A673 (cell line): Measurements from ENCODE around the gene BNC1.

Source experiments
- EZH2 ChIP-seq: fragments of 200-600 bp; sonication (generic); IDR thresholded peaks from 2 replicates; pipeline ENCODE4 v1.6.1; 2017; ENCODE audit warnings: borderline replicate concordance, low read depth, mild to moderate bottlenecking, mixed read lengths, antibody characterized with exemption, low read length; ENCODE audit not compliant: poor library complexity, severe bottlenecking
- TF ChIP-seq, protein P1 (sequence below): fragments of 300-800, 200-600 bp; sonication (generic); conservative IDR thresholded peaks from 2 replicates; pipeline ENCODE4 v1.5.1; 2017; ENCODE audit warnings: low read depth, mild to moderate bottlenecking, antibody characterized with exemption, low read length, moderate library complexity, mixed read lengths

DNA sequence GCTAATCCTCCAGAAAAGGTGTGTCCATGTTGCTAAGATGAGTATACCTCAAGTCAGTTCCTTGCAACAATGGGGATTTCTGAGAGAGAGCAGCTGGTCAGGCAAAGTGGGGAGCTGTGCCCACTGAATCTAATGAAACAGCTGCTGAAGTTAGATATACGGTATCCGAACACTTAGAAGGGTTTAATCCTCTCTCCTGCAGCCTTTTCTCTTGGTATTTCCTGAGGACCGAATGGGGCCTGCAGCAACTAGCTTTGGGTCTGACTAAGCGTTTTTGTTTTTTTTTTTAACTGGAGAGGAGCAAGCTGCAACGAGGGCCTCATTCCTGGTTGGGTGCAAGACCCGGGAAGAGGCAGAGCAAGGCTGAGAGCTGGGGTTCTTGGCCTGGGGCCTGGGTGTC lies 37.6 kb upstream of the BNC1 start:
- TF ChIP-seq, protein P1, sequence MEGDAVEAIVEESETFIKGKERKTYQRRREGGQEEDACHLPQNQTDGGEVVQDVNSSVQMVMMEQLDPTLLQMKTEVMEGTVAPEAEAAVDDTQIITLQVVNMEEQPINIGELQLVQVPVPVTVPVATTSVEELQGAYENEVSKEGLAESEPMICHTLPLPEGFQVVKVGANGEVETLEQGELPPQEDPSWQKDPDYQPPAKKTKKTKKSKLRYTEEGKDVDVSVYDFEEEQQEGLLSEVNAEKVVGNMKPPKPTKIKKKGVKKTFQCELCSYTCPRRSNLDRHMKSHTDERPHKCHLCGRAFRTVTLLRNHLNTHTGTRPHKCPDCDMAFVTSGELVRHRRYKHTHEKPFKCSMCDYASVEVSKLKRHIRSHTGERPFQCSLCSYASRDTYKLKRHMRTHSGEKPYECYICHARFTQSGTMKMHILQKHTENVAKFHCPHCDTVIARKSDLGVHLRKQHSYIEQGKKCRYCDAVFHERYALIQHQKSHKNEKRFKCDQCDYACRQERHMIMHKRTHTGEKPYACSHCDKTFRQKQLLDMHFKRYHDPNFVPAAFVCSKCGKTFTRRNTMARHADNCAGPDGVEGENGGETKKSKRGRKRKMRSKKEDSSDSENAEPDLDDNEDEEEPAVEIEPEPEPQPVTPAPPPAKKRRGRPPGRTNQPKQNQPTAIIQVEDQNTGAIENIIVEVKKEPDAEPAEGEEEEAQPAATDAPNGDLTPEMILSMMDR: no peak
- TF ChIP-seq EZH2: no peak
